Measurements from ENCODE around the gene GMPR2.

Gene GMPR2

GRCh38 chr14:24232645-24233537, at the start of gene GMPR2:
GMPR2 (plus strand) TSS chr14:24232929; CDS start chr14:24233254, 325 bp downstream.
- FAIRE-seq, result no peak

- FAIRE-seq, result no peak
Observed at GRCh38 chr14:24183014-24183481, 49.7 kb upstream of the GMPR2 start.

GRCh38 chr14:24184104-24184970, 48.4 kb upstream of the GMPR2 start:
- FAIRE-seq, result no peak

- FAIRE-seq, result no peak
Observed at GRCh38 chr14:24185026-24185425, 47.7 kb upstream of the GMPR2 start.

- FAIRE-seq, result no peak
Observed at GRCh38 chr14:24185741-24186140, 47.0 kb upstream of the GMPR2 start.

GRCh38 chr14:24186831-24187538, 45.7 kb upstream of the GMPR2 start:
- no peak for FAIRE-seq

- no peak for FAIRE-seq
Observed at GRCh38 chr14:24187539-24187915, 45.2 kb upstream of the GMPR2 start.

GRCh38 chr14:24188251-24189058, 44.3 kb upstream of the GMPR2 start, which contains the start of gene IPO4:
IPO4 (minus strand) TSS chr14:24188816; CDS start chr14:24188787, 29 bp downstream.
- peak; percentile 80 for FAIRE-seq

GRCh38 chr14:24189059-24189375, 43.7 kb upstream of the GMPR2 start:
- FAIRE-seq, result no peak

- no peak for FAIRE-seq
Observed at GRCh38 chr14:24189460-24189859, 43.3 kb upstream of the GMPR2 start.

GRCh38 chr14:24190416-24190815, 42.3 kb upstream of the GMPR2 start:
- no peak for FAIRE-seq

GRCh38 chr14:24192933-24193332, 39.8 kb upstream of the GMPR2 start:
- FAIRE-seq, result no peak

GRCh38 chr14:24194186-24194872, 38.4 kb upstream of the GMPR2 start:
- FAIRE-seq, result no peak

GRCh38 chr14:24194873-24195185, 37.9 kb upstream of the GMPR2 start:
- no peak for FAIRE-seq

GRCh38 chr14:24195186-24196070, 37.3 kb upstream of the GMPR2 start, which contains the start of gene TM9SF1:
TM9SF1 (minus strand) TSS chr14:24195441; CDS start chr14:24195019, 422 bp downstream.
- FAIRE-seq, result no peak

- no peak for FAIRE-seq
Observed at GRCh38 chr14:24196071-24197055, 36.4 kb upstream of the GMPR2 start.

- no peak for FAIRE-seq
Observed at GRCh38 chr14:24197056-24197450, 35.7 kb upstream of the GMPR2 start.

GRCh38 chr14:24198814-24199524, 33.8 kb upstream of the GMPR2 start:
- FAIRE-seq, result no peak
